Breast epithelium (tissue), 3 donors: ENCODE results near the gene PPIC.

Experiments
- POLR2A ChIP-seq: fragments of 450-650 bp; IDR thresholded peaks from one replicate; pipeline ENCODE4 v1.6.1; 2016; ENCODE audit warnings: antibody characterized with exemption, mild to moderate bottlenecking, moderate library complexity
- POLR2AphosphoS5 ChIP-seq, 3 donors: sonication (generic); formaldehyde crosslinking; IDR thresholded peaks; one replicate each; pipeline ENCODE4 v1.6.1; 2017; ENCODE audit warnings: antibody characterized with exemption in 3 of 3

DNA sequence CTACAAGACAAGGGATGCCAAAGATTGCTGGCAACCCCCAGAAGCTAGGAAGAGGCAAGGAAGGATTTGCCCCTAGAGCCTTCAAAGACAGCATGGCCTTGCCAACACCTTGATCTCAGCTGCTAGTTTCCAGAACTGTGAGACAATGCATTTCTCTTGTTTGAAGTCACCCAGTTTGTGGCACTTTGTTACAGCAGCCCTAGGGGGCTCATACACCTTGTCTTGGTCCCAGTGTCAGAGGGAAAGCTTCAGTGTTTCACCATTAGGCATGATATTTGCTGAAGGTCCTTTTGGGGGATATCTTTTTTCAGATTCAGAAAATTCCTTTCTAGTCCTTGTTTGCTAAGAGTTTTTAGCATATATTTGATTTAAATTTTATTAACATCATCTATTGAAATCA lies 3.1 kb upstream of the PPIC start:
- TF ChIP-seq POLR2A (no peak), POLR2AphosphoS5 (IDR thresholded peaks at IDR 0.05) (no peak)
